Left renal cortex interstitium (tissue), 4 donors: ENCODE data around the gene DIPK1A. TPM values are rescaled to one million over a fixed set of nuclear protein-coding genes. Genes with fewer than 3 reads are reported as not detected.

Source experiments
- DNase-seq, 4 donors: peaks; one replicate each; pipeline ENCODE4 v3.0.0-alpha.2; 2013; ENCODE audit warnings: low read depth in 4 of 4, low spot score in 2 of 4, missing footprints in 1 of 4
- polyA plus RNA-seq, 4 donors: library from polyadenylated mRNA; unstranded; fragments of 120-200 nt; gene quantifications; one replicate each; pipeline ENCODE4 v1.2.1, GENCODE V29; 2013; ENCODE audit not compliant: insufficient read length in 4 of 4

DIPK1A gene
- polyA plus RNA-seq, 4 donors, result 8.0 to 10.6 (median 9.2) TPM

DNA sequence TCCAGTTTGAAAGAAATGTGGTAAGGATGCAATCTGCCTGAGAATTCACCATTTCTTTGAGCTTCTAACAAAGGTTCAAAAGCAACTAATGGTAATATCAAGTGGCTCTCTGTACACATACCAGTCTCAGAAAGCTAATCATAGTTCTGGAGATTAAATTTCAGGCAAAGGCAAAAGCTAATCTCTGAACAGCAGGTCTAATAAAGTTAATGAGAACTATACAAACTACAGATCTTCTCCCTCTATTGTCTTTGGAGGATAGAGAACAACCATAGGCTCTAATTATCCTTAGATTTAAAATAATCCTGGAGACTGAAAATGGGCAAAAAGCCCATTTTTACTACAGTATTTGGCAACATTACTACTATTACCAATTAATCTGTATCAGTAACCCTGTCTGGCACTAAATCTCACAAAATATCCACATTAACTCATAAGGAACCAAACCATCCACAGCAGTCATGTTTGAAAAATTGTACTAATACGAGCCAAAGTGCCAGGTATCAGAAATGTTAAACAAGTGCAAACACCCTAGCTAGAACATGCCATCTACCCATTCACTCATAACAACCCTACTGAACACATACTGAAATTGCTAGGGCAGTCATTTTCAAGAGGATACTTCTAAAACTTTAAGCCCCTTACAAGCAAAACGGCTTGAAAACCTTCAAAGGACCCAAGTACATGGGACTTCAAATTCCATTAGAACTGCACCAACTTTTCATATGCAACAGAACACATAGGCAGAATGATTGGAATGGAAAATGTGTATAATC lies 4.8 kb downstream of the DIPK1A start:
- no peak for DNase-seq

DNA sequence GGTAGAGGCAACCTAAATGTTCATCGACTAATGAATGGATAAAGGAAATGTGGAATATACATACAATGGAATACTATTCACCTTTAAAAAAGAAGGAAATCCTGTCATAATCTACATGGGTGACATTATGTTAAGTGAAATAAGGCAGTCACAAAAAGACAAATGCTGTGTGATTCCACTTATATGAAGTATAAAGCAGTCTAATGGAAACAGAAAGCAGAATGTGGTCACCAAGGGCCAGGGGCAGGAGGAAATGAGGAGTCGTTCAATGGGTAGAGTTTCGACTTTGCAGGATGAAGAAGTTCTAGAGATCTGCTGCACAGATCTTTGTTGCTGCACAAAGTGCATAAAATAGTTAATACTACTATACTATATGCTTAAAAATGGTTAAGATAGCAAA lies 7.8 kb downstream of the DIPK1A start:
- DNase-seq, result no peak

- no peak for DNase-seq
Observed at GRCh38 chr1:92952714-92953113, 8.5 kb downstream of the DIPK1A start.

DNA sequence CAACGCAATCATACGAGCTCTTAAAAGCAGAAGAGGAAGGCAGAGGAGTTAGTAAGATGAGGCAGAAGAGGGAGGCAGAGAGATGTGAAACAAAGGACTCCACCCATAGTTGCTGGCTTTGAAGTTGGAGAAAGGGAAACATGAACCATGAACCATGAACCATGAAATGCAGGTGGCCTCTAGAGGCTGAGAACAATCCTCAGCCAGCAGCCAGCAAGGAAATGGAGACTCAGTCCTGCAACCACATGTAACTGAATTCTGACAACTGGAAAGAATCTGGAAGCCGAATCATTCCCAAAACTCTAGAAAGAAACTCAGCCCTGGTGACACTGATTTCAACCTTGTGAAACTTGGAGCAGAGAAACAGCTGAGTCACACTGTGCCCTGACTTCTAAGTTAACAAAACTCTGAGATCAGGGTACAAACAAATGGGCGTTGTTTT lies 10.1 kb downstream of the DIPK1A start:
- DNase-seq, result no peak

- no peak for DNase-seq
Observed at GRCh38 chr1:92949937-92950817, 11.1 kb downstream of the DIPK1A start.

- no peak for DNase-seq
Observed at GRCh38 chr1:92948071-92948470, 13.2 kb downstream of the DIPK1A start.

DNA sequence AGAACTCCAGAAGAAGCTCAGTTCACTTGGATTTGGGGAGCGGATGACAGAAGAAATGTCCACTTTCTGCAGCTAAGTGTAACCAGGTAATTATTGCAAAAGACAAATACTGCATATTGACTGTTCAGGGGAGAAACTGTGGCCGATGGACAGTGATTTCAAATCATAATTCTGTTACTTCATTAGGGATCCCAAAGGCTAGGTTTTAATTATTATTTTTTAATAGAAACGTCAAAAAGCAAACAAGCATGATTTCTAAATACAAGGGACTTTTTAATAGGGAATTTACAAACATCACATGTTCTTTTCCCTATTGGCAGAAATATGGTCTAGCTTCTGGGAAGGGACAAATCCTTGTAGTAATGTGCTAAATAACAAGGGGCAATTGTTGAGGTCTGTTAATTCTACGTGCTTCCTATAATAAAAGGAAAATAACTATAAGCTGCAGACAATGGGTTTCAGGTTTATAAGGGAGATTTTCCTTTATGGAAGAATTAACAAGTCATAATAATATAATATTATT lies 15.5 kb downstream of the DIPK1A start:
- no peak for DNase-seq

DNA sequence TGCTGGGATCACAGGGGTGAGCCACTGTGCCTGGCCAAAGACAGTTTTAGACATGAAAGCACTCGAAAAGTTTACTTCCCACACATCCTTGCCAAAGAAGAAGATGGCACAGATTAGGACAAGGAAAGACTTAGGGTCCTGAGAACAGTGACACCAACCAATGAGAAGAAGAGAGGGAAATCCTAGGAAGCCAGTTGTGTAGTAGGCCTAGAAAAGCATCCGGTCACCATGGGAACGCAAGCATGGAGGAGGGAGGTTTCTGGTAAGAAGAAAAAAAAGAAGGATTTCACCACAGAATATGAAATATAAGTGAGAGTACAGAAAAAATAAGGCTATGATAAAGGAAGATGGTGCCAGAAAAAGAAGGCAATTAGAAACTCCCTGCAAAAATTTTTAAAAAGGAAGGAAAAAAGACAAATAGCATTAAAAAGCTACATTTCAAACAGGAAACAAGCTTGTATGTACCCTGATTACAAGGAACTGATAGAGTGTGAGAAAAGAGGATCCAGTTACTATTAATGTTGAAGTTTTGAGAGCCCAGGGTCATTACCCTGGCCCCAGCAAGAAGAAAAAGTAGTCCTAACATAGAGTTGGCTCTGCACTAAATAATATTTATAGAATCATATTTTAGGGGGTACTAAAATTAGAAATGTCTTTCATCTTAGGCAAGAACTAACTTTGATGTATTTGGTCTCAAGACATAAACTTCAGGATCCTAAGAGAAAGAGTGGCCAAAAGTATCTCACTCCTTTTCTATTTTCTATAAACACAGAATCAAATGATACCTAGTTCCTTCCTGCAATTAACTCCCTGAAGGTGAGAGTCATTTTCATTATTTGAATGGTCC lies 16.1 kb downstream of the DIPK1A start:
- DNase-seq, result no peak

- no peak for DNase-seq
Observed at GRCh38 chr1:92943502-92943847, 17.8 kb downstream of the DIPK1A start.

DNA sequence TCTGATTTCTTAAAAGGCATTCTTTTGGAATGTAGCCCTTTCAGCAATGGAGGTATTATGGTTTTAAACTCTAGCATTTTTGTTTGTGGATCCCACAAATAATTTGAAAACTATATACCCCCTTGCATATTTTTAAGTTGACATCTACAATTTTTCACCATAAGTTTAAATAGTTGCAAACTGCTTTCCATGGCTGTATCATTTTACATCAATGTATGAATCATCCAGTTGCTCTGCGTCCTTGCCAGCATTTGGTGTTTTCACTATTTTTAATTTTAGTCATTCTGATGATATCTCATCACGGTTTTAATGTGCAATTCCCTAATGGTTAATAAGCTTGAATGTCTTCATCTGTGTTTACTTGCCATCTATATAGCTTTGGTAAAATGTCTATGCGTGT lies 20.7 kb downstream of the DIPK1A start:
- DNase-seq, result no peak

GRCh38 chr1:92937731-92938130 lies 23.5 kb downstream of the DIPK1A start:
- no peak for DNase-seq

GRCh38 chr1:92936865-92937264 lies 24.4 kb downstream of the DIPK1A start:
- DNase-seq, result no peak

DNA sequence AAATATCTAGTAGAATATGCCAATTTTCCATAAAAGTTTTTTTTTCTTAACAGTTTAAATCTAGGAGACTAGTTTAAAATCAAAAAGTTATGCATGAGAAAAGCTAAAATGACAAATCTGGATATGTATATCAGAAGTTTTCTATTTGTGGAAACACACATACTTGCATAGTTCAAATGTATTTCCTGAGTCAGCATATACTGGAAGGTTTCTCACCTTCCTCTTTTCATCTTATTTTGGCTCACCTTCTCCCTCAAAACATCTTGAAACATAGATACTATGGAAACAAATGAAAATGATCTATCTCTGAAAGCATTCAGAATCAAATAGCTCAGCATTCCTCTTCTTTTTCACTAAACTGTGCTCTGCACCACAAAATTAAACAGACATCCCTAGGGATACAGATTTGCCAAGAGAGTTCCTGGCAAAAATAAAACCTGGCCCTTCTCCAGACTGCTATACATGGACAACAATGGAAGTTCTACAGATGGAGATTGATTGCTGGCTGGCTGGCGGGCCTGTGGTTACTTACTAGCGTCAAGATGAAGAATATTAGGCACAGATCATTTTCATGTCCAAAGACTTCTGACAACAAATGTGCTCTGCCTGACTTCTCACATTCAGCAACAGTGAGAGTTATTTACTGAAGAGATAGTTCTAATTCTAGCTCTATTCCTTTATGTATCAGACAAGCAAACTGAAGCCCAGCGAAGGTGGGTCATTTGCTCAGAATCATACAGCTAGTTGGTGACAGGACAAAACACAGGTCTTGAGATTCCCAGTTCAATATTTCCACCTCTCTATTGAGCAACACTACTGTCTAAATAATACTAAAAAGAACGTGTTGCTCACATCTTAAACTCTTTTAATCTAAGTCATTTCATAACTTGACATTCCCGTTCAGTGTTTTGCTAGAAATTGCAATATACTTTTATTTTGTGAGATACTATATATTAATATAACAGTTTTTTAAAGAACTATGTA lies 26.6 kb downstream of the DIPK1A start:
- DNase-seq, result no peak

DNA sequence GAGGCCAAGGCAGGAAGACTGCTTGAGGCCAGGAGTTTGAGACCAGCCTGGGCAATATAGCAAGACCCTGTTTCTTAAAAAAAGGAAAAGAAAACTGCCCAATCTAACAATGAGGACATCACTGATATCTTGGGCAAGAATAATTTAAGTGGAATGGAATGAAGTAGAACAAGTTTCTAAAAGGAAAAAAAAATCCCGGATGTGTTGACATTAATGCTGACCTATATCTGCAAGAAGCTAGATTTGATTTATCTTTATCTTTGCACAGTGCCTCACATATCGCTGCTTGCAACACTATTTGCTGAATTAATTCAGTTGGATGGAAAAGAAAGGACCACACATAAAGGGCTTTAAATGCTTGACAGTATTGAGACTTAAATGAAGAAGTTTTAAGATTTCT lies 27.8 kb downstream of the DIPK1A start:
- no peak for DNase-seq

- DNase-seq, result no peak
Observed at GRCh38 chr1:92931691-92932090, 29.6 kb downstream of the DIPK1A start.

GRCh38 chr1:92929461-92929860 lies 31.8 kb downstream of the DIPK1A start:
- no peak for DNase-seq

GRCh38 chr1:92927870-92928269 lies 33.4 kb downstream of the DIPK1A start:
- no peak for DNase-seq

DNA sequence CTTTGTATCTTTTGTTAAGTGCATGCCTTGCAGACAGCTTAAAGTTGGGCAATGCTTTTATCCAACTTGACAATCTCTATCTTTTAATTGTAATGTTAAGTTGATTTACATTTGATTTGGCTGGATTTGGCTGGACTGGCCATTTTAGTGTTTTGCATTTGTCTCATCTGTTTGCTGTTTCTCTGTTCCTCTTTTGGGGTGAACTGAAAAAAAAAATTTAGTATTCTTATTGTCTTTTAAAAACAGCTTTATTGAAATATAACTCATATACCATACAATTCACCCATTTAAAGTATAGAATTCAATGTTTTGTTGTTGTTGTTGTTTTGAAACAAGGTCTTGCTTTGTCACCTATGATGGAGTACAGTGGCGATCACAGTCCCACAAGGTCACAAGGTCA lies 34.4 kb downstream of the DIPK1A start:
- no peak for DNase-seq

GRCh38 chr1:92924501-92924900 lies 36.8 kb downstream of the DIPK1A start:
- DNase-seq, result no peak

DNA sequence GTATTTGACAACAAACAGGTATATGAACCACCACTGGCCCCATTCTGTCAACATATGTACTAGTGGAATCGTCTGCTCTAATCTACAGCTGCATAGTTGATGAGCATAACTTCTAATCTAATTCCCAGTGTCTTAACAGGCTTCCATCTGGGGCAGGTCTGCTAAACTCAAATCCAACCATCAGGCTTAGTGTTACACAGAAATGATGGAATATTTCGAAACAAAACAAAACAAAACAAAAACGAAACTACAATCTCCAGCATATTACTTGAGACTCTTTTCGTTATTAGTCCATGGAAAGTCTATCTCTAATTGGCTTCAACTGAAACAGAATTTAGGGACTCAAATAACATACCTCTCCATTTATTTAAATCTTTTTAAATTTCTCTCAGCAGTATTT lies 37.6 kb downstream of the DIPK1A start:
- no peak for DNase-seq
